HG02852 (cell line): ENCODE measurements around the gene UBXN11.

Source experiments
- ATAC-seq: cut with Tn5 transposase; IDR thresholded peaks from one replicate; pipeline ENCODE4 v1.9.1; 2021; ENCODE audit warnings: mild to moderate bottlenecking, moderate library complexity; ENCODE audit not compliant: unreplicated experiment

UBXN11 gene

GRCh38 chr1:26275580-26276431 is 30.6 kb downstream of the UBXN11 start:
- ATAC-seq: no peak

GRCh38 chr1:26274801-26275425 is 31.5 kb downstream of the UBXN11 start:
- ATAC-seq: no peak

- ATAC-seq: no peak
Measured at GRCh38 chr1:26269198-26269550, 37.3 kb downstream of the UBXN11 start.

GRCh38 chr1:26268290-26269197 is 37.9 kb downstream of the UBXN11 start:
- no peak for ATAC-seq

GRCh38 chr1:26265405-26265804 is 41.0 kb downstream of the UBXN11 start:
- ATAC-seq: no peak

- no peak for ATAC-seq
Measured at GRCh38 chr1:26263212-26263611, 43.2 kb downstream of the UBXN11 start.

GRCh38 chr1:26259578-26259977 is 46.9 kb downstream of the UBXN11 start:
- no peak for ATAC-seq

GRCh38 chr1:26259005-26259404 is 47.4 kb downstream of the UBXN11 start:
- ATAC-seq: no peak

GRCh38 chr1:26257222-26257621 is 49.2 kb downstream of the UBXN11 start:
- no peak for ATAC-seq

- ATAC-seq: no peak
Measured at GRCh38 chr1:26254404-26254803, 52.0 kb downstream of the UBXN11 start.

GRCh38 chr1:26252718-26253117 is 53.7 kb downstream of the UBXN11 start:
- no peak for ATAC-seq

GRCh38 chr1:26239936-26240335 is 66.5 kb downstream of the UBXN11 start:
- ATAC-seq: no peak

GRCh38 chr1:26237230-26237966 is 69.0 kb downstream of the UBXN11 start:
- no peak for ATAC-seq

- no peak for ATAC-seq
Measured at GRCh38 chr1:26234644-26235370, 71.6 kb downstream of the UBXN11 start.

- peak; percentile 89 for ATAC-seq
Measured at GRCh38 chr1:26233903-26234643, 72.4 kb downstream of the UBXN11 start, which contains the start of gene CEP85. TSS of gene CEP85 (plus strand) at chr1:26234200. CDS start at chr1:26239784, 5,584 bp downstream.
